Gastroesophageal sphincter (tissue), 3 donors: Measurements from ENCODE around the gene S1PR2.

Source experiments
- EP300 ChIP-seq: sonication (generic); formaldehyde crosslinking; IDR thresholded peaks from one replicate; pipeline ENCODE4 v1.6.1; 2017; ENCODE audit warnings: antibody characterized with exemption, mild to moderate bottlenecking
- POLR2A ChIP-seq, 2 donors: fragments of 450-650 bp; IDR thresholded peaks; one replicate each; pipeline ENCODE4 v1.6.1; 2017; ENCODE audit warnings: antibody characterized with exemption in 2 of 2, mild to moderate bottlenecking in 2 of 2, moderate library complexity in 1 of 2
- POLR2AphosphoS5 ChIP-seq: sonication (generic); formaldehyde crosslinking; IDR thresholded peaks from one replicate; pipeline ENCODE4 v1.6.1; 2017; ENCODE audit warnings: antibody characterized with exemption
- TF ChIP-seq, protein P1 (sequence below), 4 experiments: fragments of 200-600 bp in 2 of 4; fragments of 450-650 bp in 2 of 4; sonication (generic) in 1 of 4; IDR thresholded peaks; one replicate each; pipeline ENCODE4 v1.5.1; 2017 to 2019; ENCODE audit warnings: antibody characterized with exemption in 4 of 4, mild to moderate bottlenecking in 2 of 4, moderate library complexity in 2 of 4

DNA sequence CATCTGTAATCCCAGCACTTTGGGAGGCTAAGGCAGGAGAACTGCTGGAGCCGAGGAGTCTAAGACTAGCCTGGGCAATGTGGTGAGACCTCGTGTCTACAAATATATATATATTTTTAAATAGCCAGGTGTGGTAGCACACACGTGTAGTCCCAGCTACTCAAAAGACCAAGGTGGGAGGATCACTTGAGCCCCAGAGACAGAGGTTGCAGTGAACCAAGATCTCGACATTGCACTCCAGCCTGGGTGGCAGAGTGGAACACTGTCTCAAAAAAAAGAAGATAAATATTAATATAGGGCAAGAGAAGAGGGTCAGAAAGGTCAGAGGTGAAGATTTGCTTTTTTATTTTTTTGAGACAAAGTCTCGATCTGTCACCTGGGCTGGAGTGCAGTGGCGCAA, 15.4 kb upstream of the S1PR2 start:
- TF ChIP-seq POLR2A (IDR thresholded peaks at IDR 0.05) (no peak), POLR2AphosphoS5 (no peak), EP300 (no peak)
- TF ChIP-seq, protein P1, sequence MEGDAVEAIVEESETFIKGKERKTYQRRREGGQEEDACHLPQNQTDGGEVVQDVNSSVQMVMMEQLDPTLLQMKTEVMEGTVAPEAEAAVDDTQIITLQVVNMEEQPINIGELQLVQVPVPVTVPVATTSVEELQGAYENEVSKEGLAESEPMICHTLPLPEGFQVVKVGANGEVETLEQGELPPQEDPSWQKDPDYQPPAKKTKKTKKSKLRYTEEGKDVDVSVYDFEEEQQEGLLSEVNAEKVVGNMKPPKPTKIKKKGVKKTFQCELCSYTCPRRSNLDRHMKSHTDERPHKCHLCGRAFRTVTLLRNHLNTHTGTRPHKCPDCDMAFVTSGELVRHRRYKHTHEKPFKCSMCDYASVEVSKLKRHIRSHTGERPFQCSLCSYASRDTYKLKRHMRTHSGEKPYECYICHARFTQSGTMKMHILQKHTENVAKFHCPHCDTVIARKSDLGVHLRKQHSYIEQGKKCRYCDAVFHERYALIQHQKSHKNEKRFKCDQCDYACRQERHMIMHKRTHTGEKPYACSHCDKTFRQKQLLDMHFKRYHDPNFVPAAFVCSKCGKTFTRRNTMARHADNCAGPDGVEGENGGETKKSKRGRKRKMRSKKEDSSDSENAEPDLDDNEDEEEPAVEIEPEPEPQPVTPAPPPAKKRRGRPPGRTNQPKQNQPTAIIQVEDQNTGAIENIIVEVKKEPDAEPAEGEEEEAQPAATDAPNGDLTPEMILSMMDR (IDR thresholded peaks at IDR 0.05), result no peak
